Measurements from ENCODE around the gene NOC3L.
A peak's percentile ranks its signal among the peaks of the same experiment; 100 is the strongest.
"Not testable (repeated sequence)": the region's sequence is repeated elsewhere in the genome, so short reads cannot be mapped to it uniquely, and the experiment has no call there.

Gene NOC3L

GRCh38 chr10:94358480-94358879 is 4.3 kb downstream of the NOC3L start:
- no peak for DNase-seq

GRCh38 chr10:94357193-94357592 is 5.5 kb downstream of the NOC3L start:
- DNase-seq = no peak

- no peak for DNase-seq
Observed at GRCh38 chr10:94355841-94356240, 6.9 kb downstream of the NOC3L start.

DNA sequence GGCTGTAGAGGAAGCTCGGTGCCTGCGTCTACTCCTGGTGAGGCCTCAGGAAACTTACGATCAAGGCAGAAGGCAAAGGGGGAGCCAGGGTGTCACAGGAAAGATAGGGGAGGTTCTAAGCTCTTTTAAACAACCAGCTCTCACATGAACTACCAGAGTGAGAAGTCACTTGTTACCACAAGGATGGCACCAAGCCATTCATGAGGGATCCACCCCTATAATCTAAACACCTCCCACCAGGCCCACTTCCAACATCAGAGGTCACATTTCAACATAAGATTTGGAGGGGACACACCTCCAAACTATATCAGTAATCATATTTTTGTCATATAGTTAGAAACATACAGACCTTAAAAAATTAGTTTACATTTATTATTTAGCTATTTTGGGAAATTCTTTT is 9.4 kb downstream of the NOC3L start:
- no peak for DNase-seq

DNA sequence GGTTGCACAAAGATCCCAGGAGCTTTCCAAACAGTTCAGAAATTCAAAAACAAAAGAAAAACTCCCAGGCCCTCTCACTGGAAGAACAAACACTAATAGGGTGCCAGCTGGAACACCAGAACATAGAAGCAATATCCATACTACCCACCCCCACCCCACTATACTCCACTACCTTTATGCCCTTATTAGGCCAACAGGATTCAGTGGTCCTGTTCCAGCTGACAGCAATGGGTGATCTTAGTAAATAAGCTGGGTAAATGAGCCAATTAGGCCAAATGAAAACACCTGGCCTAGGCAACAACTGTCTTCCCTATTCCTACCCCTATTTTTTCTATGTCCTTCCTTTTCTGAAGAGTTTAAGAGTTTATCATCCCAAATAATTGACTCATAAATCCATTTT is 11.7 kb downstream of the NOC3L start:
- DNase-seq = no peak

DNA sequence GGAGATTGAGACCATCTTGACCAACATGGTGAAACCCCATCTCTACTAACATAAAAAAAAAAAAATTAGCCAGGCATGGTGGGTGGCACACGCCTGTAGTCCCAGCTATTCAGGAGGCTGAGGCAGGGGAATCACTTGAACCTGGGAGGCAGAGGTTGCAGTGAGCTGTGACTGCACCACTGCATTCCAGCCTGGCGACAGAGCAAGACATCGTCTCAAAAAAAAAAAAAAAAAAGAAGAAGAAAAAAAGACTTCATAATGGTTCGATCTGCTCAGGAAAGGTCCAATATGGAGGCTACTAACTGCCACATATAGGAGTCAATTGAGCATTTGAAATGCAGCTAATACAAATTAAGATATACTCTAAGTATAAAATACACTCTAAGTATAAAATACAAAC is 12.2 kb downstream of the NOC3L start:
- not testable (repeated sequence) for DNase-seq

GRCh38 chr10:94349327-94349726 is 13.4 kb downstream of the NOC3L start:
- DNase-seq = no peak

- no peak for DNase-seq
Observed at GRCh38 chr10:94344522-94345122, 18.1 kb downstream of the NOC3L start.

- no peak for DNase-seq
Observed at GRCh38 chr10:94343151-94343550, 19.6 kb downstream of the NOC3L start.

GRCh38 chr10:94334857-94335256 is 27.9 kb downstream of the NOC3L start:
- no peak for DNase-seq

GRCh38 chr10:94333051-94333450 is 29.7 kb downstream of the NOC3L start:
- DNase-seq = no peak

GRCh38 chr10:94328613-94329012 is 34.1 kb downstream of the NOC3L start:
- DNase-seq = no peak

GRCh38 chr10:94327649-94328048 is 35.1 kb downstream of the NOC3L start:
- no peak for DNase-seq

DNA sequence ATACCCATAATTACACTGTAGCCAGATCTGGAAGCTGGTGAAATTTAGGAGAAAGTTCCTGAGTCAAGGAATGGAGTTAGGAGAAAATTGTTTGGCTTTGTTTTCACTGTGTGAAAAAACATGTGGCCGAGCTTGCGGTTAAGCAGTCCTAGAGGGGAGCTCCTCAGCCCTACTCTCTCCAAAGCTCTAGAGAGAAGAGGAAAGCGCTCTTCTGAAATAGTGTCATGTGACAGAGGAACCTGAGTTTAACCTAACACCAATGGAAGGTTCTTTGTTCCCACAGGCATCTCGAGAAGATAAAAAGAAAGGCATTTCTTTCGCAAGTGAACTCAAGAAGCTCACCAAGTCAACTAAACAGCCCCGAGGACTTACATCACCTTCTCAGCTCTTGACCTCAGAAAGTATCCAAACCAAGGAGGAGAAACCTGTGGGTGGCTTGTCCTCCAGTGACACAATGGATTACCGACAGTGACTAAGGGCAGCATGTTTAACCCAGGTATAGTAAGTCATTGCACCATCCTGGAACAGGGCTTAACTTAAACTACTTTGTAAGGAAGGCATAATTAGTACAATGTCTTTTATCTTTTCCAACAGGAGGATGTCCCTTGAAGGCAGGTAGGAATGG is 38.0 kb downstream of the NOC3L start:
- DNase-seq = no peak

DNA sequence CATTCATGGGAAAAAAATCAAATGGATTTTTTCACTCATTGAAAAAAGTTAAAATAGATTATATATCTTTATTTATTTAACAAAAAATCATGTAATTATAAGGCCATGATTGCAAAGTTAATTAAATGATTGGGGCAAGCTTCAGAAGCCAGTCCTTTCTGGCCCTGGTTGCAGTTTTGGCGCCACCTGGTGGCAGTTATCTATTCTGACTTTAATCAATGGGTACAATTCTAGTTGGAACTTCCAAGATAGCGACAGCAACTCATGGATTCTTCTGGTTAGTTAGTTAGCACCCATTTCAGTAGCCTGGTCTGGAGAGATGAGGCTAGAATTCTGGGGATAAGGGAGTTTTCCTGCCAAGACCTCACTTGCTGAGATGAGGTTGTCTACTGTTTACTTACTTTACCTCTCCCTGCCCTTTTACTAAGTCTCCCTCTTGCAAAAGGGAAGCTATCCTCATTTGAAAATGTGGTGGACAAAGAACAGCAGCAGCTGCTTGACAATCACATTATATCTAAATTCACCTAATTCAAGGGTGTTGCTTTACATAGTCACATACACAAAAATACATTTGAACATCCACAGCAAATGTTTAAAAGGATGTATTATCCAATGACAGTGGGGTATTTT is 42.3 kb downstream of the NOC3L start:
- peak; percentile 74 to 88 (median 82) for DNase-seq

- peak; percentile 18 to 52 (median 21) for DNase-seq
Observed at GRCh38 chr10:94316560-94316959, 46.2 kb downstream of the NOC3L start.

DNA sequence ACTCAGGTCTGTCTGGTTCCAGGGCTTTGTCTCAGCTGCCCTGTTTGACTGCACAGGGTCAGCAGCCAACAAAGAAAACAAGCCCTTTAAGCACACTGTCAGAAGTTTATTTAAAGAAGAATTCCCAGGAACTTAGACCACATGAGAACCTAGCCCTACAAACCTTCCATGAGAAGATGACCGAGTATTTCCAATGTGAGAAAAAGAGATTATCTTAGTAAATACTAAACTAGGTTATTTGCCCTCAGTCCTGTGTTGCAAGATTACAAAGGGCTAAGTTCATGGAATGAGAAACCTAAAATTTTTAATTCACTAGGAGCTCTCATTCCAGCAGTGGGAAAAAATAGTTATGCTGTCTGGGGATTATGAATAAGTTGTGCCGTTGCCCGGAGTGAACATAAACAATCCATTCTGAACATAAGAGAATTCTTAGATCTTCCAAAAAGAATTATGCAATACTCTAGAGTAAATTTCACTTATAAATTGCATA is 46.7 kb downstream of the NOC3L start:
- DNase-seq = no peak

DNA sequence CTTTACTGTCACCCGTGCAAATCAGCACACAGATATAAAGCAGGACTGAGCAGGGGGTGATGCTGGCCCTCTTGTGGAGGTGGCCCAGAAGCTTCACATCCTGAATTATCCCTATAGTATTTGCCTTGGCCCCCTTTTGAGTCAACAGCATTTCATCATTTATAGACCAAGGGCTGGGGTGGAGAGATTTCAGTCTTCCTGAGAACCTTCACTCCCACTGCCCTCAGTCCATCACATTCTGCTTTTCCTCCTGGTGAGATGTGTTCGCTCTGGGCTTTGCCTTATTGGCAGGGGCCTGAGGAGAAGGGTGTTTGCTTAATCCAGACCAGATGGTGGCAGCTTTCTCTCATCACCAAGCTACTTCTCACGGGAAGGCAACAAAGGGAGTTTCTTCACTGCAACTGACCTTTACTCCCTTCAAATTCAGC is 47.7 kb downstream of the NOC3L start:
- no peak for DNase-seq

DNA sequence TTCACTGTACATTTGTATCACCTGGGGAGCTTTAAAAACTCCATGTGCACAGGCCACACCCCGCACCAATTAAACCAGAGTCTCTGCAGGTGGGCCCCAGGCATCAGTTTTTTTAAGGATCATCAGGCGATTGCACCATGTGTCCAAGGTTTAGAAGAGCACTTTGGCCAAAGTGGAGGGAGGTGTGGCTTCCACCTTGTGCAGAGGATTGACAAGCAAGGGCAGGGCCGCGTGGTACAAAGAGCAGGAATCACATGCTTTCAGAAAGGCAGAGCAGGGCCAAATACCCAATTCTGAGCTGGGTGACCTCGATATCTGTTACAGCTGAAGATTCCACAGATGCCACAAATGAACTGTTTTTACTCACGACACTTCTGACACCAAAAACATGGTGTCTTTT is 52.4 kb downstream of the NOC3L start:
- DNase-seq = no peak

GRCh38 chr10:94308866-94309265 is 53.9 kb downstream of the NOC3L start:
- DNase-seq = no peak

DNA sequence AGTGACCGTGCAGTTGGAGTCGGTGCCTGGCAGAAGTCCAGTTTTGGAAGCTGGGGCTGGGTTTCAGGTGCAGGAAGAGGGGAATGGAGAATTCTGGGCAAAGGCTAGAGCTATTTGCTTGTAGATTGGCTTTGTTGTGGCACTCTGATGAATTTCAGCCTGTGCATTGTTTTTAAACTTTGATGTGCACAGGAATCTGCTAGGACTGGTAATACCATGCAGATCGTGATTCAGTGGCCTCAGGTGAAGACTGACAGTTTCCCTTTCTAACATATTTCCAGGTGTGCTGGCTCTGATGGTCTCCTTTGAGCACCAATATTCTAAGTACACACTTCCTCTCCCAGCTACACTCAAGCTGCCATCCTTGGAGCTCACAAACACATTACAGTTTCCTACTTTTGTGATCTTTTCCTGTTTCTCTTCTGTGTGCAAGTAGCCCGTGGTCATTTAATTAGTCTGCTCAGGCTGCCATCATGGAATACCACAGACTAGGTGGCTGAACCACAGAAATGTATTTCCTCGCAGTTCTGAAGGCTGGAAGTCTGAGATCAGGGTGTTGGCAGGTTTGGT is 55.6 kb downstream of the NOC3L start:
- DNase-seq = no peak

DNA sequence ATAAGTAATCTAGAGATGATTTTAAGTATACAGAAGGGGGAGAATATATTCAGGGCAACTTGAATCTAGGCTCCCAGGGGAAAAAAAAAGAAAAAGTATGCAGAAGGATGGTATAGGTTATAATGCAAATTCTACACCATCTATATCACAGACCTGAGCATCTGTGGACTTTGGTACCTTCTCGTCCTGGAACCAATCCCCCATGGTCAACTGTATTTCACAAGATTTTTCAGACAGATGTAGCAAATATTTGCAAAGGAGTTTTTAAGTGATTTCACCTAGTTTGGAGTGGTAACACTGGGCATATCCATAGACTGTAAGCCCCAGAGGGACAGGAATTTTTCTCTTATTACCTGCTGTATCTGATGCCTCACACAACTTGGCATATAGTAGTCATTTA is 58.8 kb downstream of the NOC3L start:
- no peak for DNase-seq

GRCh38 chr10:94300042-94300441 is 62.7 kb downstream of the NOC3L start:
- DNase-seq = no peak

- DNase-seq = no peak
Observed at GRCh38 chr10:94299417-94299816, 63.3 kb downstream of the NOC3L start.

Data from suppressor macrophage treated with lipopolysaccharide for 1 hour (primary cell).